ENCODE measurements around the gene ARG2.

Gene ARG2

GRCh38 chr14:67619446-67620216 is at the start of gene ARG2:
Gene ARG2 (plus strand): TSS chr14:67619920. CDS start chr14:67619978, 58 bp downstream.
- peak within 1 kb of the TSS; percentile 68 for H3K4me3 ChIP-seq (ENCODE audit: low read depth, low read length)
- peak; percentile 64 for DNase-seq (ENCODE audit: low read depth)
- TF ChIP-seq CTCF (IDR thresholded peaks at IDR 0.05; ENCODE audit: low read depth, low read length, missing control alignments): no peak
- in situ Hi-C loops (cut with HindIII; ENCODE audit: low sequenced_read_pairs): no loop called here

GRCh38 chr14:67570453-67570852 is 49.3 kb upstream of the ARG2 start:
- no peak for TF ChIP-seq CTCF (IDR thresholded peaks at IDR 0.05; ENCODE audit: low read depth, low read length, missing control alignments)
- in situ Hi-C loops (cut with HindIII; ENCODE audit: low sequenced_read_pairs): loop anchor here (5.0 kb wide), 1 partner anchor 138 kb away; no protein-coding TSS in a partner anchor
- H3K4me3 ChIP-seq (ENCODE audit: low read depth, low read length): no peak overlapping the region
- DNase-seq (ENCODE audit: low read depth): no peak

- peak; percentile 95 for TF ChIP-seq CTCF (IDR thresholded peaks at IDR 0.05; ENCODE audit: low read depth, low read length, missing control alignments)
- peak; percentile 19 for DNase-seq (ENCODE audit: low read depth)
- in situ Hi-C loops (cut with HindIII; ENCODE audit: low sequenced_read_pairs): loop anchor here (5.0 kb wide), 1 partner anchor 139 kb away; no protein-coding TSS in a partner anchor
- no peak overlapping the region for H3K4me3 ChIP-seq (ENCODE audit: low read depth, low read length)
These were observed 48.3 kb upstream of the ARG2 start for GRCh38 chr14:67571275-67571990.

- no peak for DNase-seq (ENCODE audit: low read depth)
- TF ChIP-seq CTCF (IDR thresholded peaks at IDR 0.05; ENCODE audit: low read depth, low read length, missing control alignments): no peak
- in situ Hi-C loops (cut with HindIII; ENCODE audit: low sequenced_read_pairs): loop anchor here (5.0 kb wide), 1 partner anchor 140 kb away; no protein-coding TSS in a partner anchor
- H3K4me3 ChIP-seq (ENCODE audit: low read depth, low read length): no peak overlapping the region
These were observed 47.8 kb upstream of the ARG2 start for GRCh38 chr14:67571991-67572323.

- DNase-seq (ENCODE audit: low read depth): no peak
- in situ Hi-C loops (cut with HindIII; ENCODE audit: low sequenced_read_pairs): loop anchor here (5.0 kb wide), 1 partner anchor 140 kb away; no protein-coding TSS in a partner anchor
- H3K4me3 ChIP-seq (ENCODE audit: low read depth, low read length): no peak overlapping the region
- no peak for TF ChIP-seq CTCF (IDR thresholded peaks at IDR 0.05; ENCODE audit: low read depth, low read length, missing control alignments)
These were observed 47.1 kb upstream of the ARG2 start for GRCh38 chr14:67572608-67573007.

GRCh38 chr14:67573228-67574010 is 46.3 kb upstream of the ARG2 start:
- no peak for DNase-seq (ENCODE audit: low read depth)
- in situ Hi-C loops (cut with HindIII; ENCODE audit: low sequenced_read_pairs): loop anchor here (5.0 kb wide), 1 partner anchor 141 kb away; no protein-coding TSS in a partner anchor
- TF ChIP-seq CTCF (IDR thresholded peaks at IDR 0.05; ENCODE audit: low read depth, low read length, missing control alignments): no peak
- no peak overlapping the region for H3K4me3 ChIP-seq (ENCODE audit: low read depth, low read length)
